ENCODE data around the gene SIN3A.

Gene SIN3A

DNA sequence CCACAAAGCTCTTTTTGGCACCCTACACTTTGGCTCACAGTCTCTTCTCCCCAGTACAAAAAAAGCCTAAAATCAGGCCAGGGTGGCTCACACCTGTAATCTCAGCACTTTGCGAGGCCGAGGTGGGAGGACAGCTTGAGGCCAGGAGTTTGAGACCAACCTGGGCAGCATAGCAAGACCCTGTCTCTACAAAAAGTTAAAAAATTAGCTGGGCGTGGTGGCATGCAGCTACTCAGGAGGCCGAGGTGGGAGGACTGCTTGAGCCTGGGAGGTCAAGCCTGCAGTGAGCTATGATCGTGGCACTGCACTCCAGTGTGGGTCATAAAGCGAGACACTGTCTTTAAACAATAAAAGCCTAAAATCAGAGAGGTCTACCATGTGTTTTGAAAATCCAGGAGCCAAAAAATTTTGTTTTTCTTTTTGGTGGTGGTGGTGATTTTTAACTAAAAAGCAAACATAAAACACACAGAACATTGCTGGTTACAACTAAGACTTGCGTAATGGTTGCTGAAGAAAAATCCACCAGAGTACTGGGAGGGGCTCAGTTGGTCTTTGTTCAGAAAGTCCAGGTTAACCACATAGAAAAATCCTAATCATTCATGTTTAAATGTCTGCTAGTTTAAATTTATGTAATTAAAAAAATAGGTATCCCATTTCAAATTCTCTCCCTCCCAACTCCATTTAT, 81.5 kb downstream of the SIN3A start:
- DNase-seq, result no peak

DNA sequence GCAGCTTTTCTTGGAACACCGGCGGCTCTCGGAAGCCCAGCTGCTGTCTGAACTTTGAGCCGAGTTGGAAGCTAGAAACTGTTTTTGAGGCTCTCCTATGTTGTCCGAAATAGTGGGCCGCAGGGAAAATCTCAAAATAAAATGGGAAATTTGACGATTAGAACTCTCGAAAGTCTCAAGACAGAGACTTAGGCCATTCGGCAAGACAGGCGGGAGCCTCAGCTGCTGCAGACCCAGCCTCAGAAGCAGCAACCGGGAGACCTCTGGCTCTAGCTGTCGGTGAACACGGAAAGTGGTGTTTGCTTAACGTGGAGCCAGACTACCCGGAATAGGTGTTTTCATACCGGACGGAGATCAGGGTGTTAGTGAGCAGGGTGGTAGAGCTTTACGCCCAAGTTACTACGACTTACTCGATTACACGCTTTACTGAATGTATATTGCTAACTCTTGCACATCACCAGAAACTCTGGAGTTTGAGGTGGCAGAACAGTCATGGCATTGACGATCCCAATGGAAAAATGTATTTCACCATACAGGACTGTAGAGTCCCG, 82.7 kb downstream of the SIN3A start:
- peak in 1 of 2 donors; percentile 43 for DNase-seq

DNA sequence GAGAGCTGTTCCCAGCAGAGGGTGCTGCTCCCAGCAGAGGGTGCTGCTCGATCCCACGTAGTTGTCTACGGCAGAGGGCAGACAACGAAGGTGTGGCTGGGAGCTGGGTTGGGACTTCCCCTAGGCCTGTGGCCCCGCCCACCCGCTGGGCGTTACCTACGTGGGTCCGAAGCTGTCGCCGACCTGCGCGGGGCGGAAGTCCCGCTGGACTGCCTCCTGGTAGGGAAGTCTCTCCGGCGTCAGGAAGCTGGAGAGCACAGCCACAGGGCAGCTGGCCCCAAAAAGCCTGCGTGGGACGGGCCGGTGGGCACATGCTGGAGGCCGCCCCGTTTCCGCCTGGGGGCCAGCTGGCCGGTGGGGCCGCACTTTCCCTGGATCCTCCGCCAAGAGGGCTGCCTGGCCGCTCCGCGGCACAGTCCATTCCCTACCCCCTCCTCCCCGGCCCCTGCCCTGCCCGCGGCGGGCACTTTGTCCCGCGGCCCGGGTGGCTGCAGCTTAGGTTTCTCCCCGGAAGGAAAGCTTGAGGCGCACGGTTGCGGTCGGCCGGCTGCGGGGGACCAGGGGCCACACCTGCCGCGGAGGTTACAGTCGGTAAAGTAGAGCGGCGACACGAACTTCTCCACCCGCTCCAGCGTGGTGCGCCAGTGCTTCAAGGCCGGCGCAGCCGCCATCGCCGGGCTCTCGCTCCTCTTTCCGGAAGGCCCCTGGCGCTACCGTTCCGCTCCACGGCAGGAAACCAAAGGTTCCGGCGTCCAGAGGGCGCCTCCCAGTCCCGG, 83.4 kb downstream of the SIN3A start, which contains the start of gene MAN2C1:
TSS of gene MAN2C1 (minus strand) at position 695 of the 776 bp plus-strand sequence. CDS start at position 671, 24 bp downstream.
- peak; percentile 92 to 93 for DNase-seq

DNA sequence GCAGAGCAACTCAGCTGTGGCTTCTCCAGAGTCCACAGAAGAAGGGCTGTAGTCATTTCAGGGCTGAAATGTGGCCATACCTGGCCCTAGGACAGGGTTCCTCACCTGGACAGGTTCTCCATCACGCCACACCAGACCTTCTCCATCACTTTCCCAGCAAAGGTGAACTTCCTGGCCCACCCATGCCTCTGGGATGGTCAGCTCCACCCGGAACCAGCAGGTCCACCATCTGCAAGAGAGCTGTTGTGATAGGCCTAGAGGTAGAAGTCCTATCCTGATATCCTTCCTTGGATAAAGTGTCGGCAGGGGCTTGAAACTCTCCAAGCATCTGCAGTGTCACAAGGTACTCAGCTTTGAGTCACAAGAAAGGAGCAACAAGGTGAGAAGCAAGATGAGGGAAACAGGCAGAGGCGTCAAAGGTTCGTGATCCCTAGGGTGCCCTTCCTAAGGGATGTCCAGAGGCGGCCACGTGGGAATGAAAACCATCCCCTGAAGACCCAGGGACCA, 84.0 kb downstream of the SIN3A start:
- DNase-seq, result no peak

DNA sequence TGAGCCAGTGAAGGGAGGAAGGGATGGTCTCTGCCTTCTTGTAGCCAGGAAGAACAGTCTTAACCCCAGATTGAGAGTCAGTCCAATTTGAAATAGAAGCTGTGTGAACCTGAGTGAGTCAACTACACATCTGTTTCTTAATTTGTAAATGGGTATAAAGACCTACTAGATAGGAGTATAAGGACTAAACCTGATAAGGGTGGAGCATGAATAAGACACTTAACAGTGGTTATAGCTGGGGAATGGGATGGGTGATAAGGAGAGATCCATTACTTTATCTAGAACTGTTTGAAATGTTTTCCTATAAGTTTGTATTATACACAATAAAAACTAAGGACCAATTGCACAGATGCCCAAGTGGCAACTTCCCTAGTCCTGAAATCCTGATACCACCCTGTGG, 84.5 kb downstream of the SIN3A start:
- DNase-seq, result no peak

DNA sequence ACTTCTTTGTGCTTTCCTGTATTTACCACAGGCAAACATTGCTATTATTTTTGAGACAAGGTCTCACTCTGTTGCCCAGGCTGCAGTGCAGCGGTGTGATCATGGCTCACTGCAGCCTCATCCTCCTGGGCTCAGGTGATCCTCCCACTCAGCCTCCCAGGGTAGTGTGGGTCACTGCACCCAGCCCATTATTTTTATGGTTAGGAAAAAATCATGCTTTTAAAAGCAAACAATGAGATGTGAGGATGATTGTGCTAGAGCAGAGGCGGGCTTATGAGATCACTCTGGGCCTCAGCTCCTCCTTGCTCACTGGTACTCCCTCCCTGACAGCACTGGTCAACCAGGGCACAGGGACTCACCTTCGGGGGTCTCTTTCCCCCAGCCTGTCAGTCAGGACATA, 85.3 kb downstream of the SIN3A start:
- no peak for DNase-seq

DNA sequence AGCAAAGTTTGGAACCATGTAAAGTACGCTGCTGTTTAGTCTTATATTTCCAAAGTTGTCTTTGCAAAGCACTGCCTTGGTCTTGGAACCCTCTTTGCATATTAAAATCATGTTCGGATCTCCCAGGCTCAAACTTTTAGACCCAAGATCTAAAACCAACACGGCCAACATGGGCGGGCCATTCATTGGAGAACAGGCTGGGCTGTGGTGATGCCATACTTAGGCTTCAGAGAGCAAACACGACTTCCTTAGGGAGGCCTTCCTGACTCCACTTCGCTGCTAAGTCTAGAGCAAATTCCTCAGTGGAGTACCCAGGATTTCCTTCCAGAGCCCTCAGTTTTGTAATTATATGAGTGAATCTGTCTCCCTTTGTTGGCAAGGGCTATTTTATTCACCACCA, 86.6 kb downstream of the SIN3A start:
- no peak for DNase-seq

DNA sequence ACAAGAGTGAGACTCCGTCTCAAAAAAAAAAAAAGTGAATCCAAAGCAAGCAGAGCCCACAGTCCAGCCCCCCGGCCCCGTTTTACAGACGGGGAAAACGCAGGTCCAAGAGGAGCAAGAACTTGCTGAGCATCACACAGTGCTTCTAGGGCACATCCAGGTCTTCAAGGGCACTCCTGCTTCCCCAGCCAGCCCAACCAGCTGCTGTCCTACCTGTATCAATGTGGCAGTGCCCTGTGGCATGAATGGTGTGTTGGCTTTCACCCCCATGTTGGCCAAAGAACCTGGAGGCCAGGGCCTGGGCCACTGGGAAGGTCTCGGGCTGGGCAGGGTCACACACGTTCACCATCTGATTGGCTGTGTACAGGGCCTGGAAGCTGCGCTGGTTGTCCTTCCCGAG, 87.7 kb downstream of the SIN3A start:
- DNase-seq, result no peak

DNA sequence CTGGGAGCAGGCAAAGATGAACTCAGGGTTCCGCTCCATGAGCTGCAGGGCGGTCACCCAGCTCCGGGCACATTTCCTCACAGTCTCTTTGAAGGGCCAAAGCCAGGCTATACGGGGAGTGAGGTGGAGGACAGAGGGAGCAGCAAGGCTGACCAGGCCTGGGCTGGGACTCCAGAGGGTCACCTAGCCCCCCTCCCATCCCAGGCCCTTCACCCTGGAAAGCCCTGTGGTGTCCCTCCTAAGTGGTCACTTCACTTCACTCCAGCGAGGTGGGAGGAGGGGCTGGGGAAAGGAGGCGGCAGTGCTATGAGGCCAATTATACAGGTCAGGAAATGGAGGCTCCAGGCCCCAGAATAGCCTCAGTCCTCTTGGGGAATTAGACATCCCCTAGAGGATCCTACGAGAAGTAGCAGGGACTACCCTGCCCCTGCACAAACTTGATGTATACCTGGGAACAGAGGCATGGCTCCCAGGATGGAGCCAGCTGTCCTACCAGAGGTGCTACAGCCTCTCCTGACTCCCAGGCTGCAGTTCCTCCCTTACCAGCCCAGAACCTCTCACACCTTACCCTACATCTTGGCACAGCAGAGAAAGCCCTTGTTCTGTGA, 88.7 kb downstream of the SIN3A start:
- no peak for DNase-seq

DNA sequence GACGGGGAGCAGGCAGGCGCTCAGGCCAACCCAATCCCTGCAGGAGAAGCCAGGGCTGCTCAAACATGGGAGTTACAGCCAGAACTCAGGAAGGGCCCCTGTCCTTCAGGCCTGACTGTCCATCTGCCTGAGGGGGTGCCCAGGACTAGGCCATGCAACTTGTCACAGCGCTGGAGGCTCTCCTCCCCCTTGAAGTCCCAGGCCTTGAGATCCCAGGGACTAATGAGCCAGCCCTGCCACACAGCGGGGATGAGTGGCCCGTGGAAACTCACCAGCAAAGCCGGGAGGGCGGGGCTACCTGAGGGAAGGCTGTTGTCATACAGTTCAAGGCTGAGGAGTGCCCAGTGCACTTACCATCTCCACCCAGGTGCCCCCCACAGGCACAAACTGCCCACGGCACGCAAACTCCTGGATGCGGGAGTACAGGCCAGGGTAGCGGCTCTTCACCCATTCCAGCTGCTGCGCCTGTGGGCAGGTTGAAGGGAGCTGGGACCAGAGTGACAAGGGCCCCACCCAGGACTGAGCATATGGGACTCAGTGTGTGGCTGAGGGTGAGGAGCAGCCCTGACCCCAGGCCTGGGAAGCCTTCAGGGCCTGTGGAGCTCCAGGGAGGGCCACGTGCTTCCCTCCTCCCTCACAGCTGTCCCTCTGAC, 89.4 kb downstream of the SIN3A start:
- no peak for DNase-seq

DNA sequence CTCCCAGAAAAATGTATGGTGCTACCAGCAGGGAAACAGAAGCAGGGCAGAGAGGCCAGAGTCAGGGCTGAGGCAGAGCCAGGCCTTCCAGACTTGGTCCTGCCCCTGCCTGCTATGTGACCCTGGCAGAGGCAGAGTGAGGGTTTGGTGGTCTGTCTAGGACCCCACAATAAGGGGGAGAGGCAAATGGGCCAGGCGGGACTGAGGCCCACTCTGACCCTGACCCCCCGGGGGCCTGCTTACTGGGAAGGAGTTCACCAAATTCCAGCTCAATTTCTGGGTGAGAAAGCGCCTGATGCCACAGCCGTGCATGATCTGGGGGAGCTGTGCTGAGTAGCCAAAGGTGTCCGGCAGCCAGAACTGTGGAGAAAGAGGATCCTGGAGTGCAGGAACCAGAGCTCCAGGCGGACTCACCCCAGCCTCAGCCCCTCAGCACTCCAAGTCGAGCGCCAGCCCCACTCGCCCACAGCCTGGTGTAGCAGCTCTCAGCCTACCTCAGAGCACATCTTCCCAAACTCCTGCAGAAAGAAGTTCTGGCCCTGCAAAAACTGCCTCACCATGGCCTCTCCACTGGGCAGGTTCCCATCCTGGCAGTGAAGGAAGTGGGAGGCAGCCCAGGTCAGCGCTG, 90.0 kb downstream of the SIN3A start:
- no peak for DNase-seq

DNA sequence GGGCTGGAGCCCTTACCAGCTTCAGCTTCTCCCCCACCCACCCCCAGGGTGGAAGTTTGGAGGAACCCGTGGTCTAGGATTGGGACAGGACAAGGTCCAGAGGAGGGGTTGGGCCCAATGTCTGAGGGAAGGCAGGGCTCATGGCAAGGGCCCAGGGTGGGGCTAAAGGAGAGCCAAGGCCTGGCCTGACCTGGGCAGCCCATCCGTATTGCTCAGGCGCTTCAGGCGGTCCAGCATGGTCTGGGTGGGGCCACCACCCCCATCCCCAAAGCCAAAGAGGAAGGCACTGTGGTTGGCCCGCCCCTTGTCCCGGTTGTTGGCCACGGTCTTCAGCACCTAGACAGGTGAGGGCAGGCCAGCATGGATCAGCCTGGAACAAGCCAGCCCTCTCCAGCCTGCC, 90.6 kb downstream of the SIN3A start:
- no peak for DNase-seq

DNA sequence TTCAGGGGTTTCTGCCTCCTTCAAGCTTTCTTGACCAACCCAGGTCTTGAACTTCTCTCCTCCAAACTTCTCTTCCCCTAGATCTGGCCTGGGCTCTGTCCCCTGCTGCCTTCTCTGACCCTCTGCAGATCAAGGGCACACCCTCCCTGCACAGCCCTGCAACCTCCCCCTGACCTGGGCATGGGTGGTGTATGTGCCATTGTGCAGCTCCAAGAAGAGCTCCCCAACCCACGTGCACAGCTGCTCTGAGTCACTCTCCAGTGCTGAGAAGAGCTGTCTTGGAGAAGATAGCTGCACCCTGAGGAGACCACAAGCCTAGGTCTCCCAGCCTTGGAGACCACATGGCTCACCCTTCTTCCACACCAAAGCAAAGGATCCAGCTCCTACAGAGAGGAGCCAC, 91.1 kb downstream of the SIN3A start:
- no peak for DNase-seq

DNA sequence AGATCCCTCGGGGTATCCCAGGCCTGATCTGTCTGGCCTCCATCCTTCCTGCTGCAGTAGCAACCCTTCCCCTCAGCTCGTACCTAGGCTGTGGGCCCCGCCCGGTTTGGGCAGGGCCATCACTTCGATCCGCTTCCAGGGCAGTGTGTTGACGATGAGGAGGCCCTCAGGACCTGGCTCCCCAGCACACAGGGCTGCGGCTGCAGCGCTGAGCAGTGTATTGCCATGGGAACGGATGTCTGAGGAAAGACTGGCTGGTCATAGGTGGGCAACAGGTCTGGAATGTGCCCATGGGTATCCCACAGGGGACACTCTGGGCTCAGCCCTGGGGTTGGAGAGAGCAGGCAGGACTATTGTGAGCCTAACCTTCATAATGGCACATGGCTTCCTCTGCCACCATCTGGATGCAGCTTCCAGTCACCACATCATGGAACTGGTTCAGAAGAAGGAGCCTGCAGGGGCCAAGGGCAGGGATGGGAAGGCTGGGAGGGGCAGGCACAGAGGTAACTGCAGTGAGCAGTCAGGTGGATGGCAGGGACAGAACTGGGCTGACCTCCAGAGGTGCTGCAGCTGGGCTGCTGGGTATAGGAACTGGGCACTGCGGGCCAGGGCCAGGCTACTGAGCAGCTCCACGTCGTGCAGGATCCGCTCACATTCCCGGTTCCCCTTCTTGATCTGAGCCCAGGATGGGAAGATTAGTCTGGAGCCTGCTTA, 91.8 kb downstream of the SIN3A start:
- no peak for DNase-seq

DNA sequence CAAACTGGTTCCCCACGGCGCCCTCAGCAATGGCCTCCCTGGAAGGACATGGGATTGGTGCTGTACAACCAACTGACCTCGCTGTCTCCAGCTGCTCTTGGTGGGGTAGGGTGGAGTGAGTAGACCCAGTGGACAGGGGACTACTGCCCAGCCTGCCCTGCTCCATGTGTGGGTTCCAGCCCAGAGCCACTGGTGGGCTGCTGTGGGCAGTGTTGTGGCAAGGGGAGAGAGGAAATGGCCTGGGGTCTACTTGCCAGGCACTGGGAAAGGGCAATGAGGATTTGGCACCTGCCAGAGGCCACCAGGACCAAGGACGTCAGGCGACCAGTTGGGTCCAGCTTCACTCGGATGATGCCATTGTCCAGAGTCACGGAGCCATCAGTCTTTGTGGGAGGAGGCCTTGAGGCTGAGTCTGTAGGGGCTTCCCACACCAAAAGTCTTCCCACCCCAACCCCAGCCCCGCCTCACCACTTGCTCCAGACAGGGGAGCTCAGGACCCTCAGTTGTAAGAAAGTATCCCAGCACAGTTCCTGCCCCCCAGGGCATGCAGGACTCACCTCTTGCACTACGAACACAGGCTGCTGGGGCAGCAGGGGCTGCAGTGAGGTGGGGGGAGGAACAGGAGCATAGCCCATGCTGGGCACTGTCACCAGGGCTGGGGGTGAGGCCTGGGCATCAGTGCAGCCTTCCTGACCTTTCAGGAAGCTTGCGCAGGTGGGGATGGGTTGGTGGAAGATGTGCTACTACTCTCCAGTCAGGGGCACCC, 92.5 kb downstream of the SIN3A start:
- DNase-seq, result no peak

DNA sequence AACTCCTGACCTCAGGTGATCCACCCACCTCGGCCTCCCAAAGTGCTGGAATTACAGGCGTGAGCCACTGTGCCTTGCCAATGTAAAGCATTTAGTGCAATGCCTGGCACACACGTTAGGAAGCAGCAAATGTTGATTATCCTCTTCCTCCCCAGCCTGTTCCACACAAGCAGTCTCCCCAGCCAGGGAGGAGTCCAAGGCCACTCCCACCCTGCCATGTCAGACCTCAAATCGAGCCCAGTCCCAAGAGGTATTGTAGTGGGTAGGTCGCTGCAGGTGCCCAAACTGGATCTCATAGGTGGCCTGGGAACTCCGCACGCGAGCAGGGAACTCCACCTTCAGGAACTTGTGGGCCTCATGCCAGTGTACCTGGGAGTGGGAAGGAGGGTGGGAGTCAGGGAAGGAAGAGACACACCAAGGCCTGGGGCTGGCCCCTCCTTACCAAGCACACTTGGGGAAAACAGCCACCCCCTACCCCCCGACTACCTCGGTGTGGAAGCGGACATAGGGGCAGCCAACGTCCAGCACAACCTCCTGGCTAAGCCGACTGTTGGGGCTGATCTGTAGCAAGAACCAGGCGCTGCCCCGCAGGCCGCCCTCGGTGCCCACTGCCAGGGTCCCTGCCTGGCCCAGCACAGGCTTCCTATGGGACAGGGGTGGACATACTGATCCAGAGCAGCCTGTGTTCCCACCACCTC, 93.4 kb downstream of the SIN3A start:
- DNase-seq, result no peak

DNA sequence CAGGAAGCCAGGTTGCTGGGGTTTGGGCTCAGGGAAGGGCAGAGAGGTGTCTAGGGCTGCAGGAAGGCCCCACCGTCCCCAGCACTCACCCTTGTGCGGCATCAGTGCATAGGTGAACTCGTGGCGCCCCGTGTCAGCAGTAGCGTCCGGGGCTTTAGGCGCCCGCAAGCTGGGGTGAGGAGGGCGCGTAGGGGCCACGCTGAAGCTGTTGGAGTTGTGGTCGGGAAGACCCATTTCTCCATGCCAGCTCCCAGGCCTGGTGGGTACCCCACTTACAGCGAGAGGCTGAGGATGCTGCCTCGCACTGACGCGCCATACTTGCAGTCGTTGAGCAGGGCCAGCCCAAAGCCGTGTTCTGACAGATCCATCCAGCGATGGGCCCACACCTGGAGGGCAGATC, 95.0 kb downstream of the SIN3A start:
- DNase-seq, result no peak

DNA sequence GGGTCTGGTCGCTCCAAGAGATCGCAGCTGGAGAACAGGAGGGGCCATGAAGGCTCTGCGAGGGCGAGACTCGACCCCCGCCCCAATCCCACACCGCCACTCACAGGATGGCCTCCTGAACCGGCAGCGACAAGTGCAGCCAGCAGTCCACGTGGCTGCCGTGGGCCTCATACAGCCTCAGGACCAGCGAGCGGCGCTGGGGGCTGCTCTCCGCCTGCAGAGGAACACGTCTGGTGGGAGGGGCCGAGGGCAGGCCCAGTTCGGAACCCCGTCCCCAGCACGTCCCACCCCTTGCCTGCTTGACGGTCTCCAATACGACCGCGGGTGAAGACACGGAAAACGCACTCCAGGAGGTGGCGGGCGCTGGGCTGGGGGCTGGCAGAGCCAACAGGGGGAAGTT, 95.5 kb downstream of the SIN3A start:
- no peak for DNase-seq

DNA sequence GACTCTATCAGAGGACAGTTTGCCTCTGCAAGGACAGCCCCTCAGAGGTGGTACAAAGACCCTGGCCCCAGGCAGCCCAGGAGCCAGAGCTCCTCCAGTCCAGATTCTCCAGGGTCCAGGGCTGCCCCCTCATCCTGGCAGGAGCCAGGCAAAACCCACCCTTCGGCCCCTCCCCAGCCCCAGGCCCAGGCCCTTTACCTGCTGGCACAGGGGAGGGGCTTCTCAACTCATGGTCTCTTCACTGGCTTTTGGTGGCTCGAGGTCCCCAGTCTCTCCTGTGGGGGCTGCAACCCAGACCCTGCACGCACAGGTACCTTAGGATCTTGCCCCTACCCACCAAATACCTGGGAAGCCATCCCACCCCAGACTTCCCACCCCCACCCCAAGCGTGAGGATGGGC, 96.1 kb downstream of the SIN3A start:
- DNase-seq, result no peak

DNA sequence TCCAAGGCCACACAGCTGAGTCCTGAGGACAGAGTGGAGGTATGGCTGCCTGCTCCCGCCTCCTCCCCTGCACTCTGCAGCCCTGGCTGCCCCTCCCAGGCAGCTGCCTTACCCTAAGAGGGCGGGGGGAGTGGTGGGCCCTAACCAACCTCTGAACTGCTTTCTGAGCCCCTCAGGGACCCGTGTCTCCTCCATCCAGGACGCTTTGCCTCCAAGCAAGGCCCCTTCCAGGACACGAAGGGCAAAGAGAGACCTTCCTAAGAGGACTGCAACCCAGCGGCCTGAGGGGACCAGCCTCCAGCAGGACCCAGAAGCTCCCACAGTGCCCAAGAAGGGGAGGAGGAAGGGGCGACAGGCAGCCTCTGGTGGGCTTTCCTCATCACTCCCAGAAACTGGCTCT, 97.0 kb downstream of the SIN3A start:
- DNase-seq, result no peak

Data from CD4-positive, alpha-beta T cell treated with Interferon alpha-2 for 1 hour (primary cell).